Osteocyte (in vitro differentiated cells): Measurements from ENCODE around the gene ACACA. TPM values are rescaled to one million over a fixed set of nuclear protein-coding genes. Genes with fewer than 3 reads are reported as not detected.

Experiments used
- DNase-seq: peaks from one replicate; pipeline ENCODE4 v3.0.0; 2021; ENCODE audit warnings: mixed read lengths; ENCODE audit not compliant: unreplicated experiment; ENCODE audit errors: extremely low spot score
- H3K27ac Mint-ChIP-seq: one replicate; pipeline ENCODE4 v1.8.0; 2021; ENCODE audit warnings: mild to moderate bottlenecking, mixed read lengths; ENCODE audit not compliant: unreplicated experiment
- H3K27me3 Mint-ChIP-seq: one replicate; pipeline ENCODE4 v1.8.0; 2021; ENCODE audit warnings: mixed read lengths; ENCODE audit not compliant: unreplicated experiment
- H3K36me3 Mint-ChIP-seq: one replicate; pipeline ENCODE4 v1.8.0; 2021; ENCODE audit warnings: mixed read lengths; ENCODE audit not compliant: unreplicated experiment
- H3K4me1 Mint-ChIP-seq: one replicate; pipeline ENCODE4 v1.8.0; 2021; ENCODE audit warnings: mixed read lengths; ENCODE audit not compliant: unreplicated experiment
- H3K4me3 Mint-ChIP-seq: one replicate; pipeline ENCODE4 v1.8.0; 2021; ENCODE audit warnings: mild to moderate bottlenecking, moderate library complexity, mixed read lengths; ENCODE audit not compliant: unreplicated experiment
- H3K9me3 Mint-ChIP-seq: one replicate; pipeline ENCODE4 v1.8.0; 2021; ENCODE audit warnings: mixed read lengths; ENCODE audit not compliant: unreplicated experiment
- CTCF ChIP-seq: fragments of 200-600 bp; sonication (generic); IDR thresholded peaks from 2 replicates; pipeline ENCODE4 v1.5.0; 2021; ENCODE audit warnings: antibody characterized with exemption, mild to moderate bottlenecking, moderate library complexity
- total RNA-seq: library from RNA; stranded (reverse); gene quantifications from 2 replicates; pipeline ENCODE4 v1.2.1, GENCODE V29; 2021

ACACA gene
- total RNA-seq, 1 donor from 2014 or later: 63.5 TPM

GRCh38 chr17:37206299-37206698 is 200.3 kb downstream of the ACACA start:
- no peak overlapping the region for H3K27ac Mint-ChIP-seq
- TF ChIP-seq CTCF: no peak
- no peaks in the 10 kb centered on the region for H3K27me3 Mint-ChIP-seq
- DNase-seq: no peak
- no peaks in the 10 kb centered on the region for H3K4me1 Mint-ChIP-seq
- no peaks in the 10 kb centered on the region for H3K9me3 Mint-ChIP-seq
- peaks cover 21% of the 10 kb centered on the region for H3K36me3 Mint-ChIP-seq
- no peak overlapping the region for H3K4me3 Mint-ChIP-seq

GRCh38 chr17:37200497-37200896 is 206.1 kb downstream of the ACACA start:
- TF ChIP-seq CTCF: no peak
- H3K36me3 Mint-ChIP-seq: peaks cover 26% of the 10 kb centered on the region
- no peak overlapping the region for H3K27ac Mint-ChIP-seq
- no peak for DNase-seq
- no peaks in the 10 kb centered on the region for H3K4me1 Mint-ChIP-seq
- H3K9me3 Mint-ChIP-seq: no peaks in the 10 kb centered on the region
- no peak overlapping the region for H3K4me3 Mint-ChIP-seq
- no peaks in the 10 kb centered on the region for H3K27me3 Mint-ChIP-seq

GRCh38 chr17:37197336-37197735 is 209.3 kb downstream of the ACACA start:
- Mint-ChIP-seq H3K4me3 (no peak overlapping the region), H3K9me3 (no peaks in the 10 kb centered on the region), H3K27me3 (no peaks in the 10 kb centered on the region), H3K27ac (no peak overlapping the region), H3K4me1 (no peaks in the 10 kb centered on the region), H3K36me3 (peaks cover 18% of the 10 kb centered on the region)
- TF ChIP-seq CTCF: no peak
- no peak for DNase-seq

GRCh38 chr17:37194208-37194607 is 212.4 kb downstream of the ACACA start:
- Mint-ChIP-seq H3K36me3 (peaks cover 20% of the 10 kb centered on the region), H3K27me3 (no peaks in the 10 kb centered on the region), H3K9me3 (no peaks in the 10 kb centered on the region)

GRCh38 chr17:37191219-37191618 is 215.4 kb downstream of the ACACA start:
- no peak for DNase-seq
- Mint-ChIP-seq H3K27ac (no peak overlapping the region), H3K4me3 (no peak overlapping the region), H3K27me3 (no peaks in the 10 kb centered on the region), H3K9me3 (no peaks in the 10 kb centered on the region), H3K4me1 (peaks cover 14% of the 10 kb centered on the region), H3K36me3 (peaks cover 28% of the 10 kb centered on the region)
- TF ChIP-seq CTCF: no peak

More at GRCh38 chr17:37194208-37194607, 212.4 kb downstream of the ACACA start:
- Mint-ChIP-seq H3K4me3 (no peak overlapping the region), H3K27ac (no peak overlapping the region), H3K4me1 (peaks cover 5% of the 10 kb centered on the region)
- TF ChIP-seq CTCF: no peak
- no peak for DNase-seq
